DMS53 treated with DMSO at 0.1 percent for 48 hours (cell line): Measurements from ENCODE around the gene CXCR6.

Source experiments
- DNase-seq: peaks from one replicate; lab custom pipeline; 2025; ENCODE audit not compliant: unreplicated experiment; lab: John Stamatoyannopoulos, UW

The CXCR6 gene

GRCh38 chr3:45946875-45947274 is 3.6 kb downstream of the CXCR6 start:
- DNase-seq, result no peak

GRCh38 chr3:45947361-45947760 is 4.1 kb downstream of the CXCR6 start:
- no peak for DNase-seq

GRCh38 chr3:45948311-45948781 is 5.1 kb downstream of the CXCR6 start:
- no peak for DNase-seq

GRCh38 chr3:45948881-45949280 is 5.6 kb downstream of the CXCR6 start:
- DNase-seq, result no peak

GRCh38 chr3:45949432-45949831 is 6.2 kb downstream of the CXCR6 start:
- DNase-seq, result no peak

GRCh38 chr3:45950131-45950530 is 6.9 kb downstream of the CXCR6 start:
- DNase-seq, result no peak

- no peak for DNase-seq
Measured at GRCh38 chr3:45950686-45951600, 7.7 kb downstream of the CXCR6 start.

- DNase-seq, result no peak
Measured at GRCh38 chr3:45951946-45952345, 8.7 kb downstream of the CXCR6 start.

- DNase-seq, result no peak
Measured at GRCh38 chr3:45952456-45952855, 9.2 kb downstream of the CXCR6 start.

GRCh38 chr3:45953536-45953935 is 10.3 kb downstream of the CXCR6 start:
- no peak for DNase-seq

GRCh38 chr3:45954306-45954705 is 11.0 kb downstream of the CXCR6 start:
- DNase-seq, result no peak

- DNase-seq, result no peak
Measured at GRCh38 chr3:45955017-45955647, 11.9 kb downstream of the CXCR6 start.

- no peak for DNase-seq
Measured at GRCh38 chr3:45955706-45956105, 12.4 kb downstream of the CXCR6 start.

GRCh38 chr3:45957586-45957985 is 14.3 kb downstream of the CXCR6 start:
- DNase-seq, result no peak

GRCh38 chr3:45958321-45958791 is 15.1 kb downstream of the CXCR6 start:
- DNase-seq, result no peak

- no peak for DNase-seq
Measured at GRCh38 chr3:45959201-45959600, 15.9 kb downstream of the CXCR6 start.

- no peak for DNase-seq
Measured at GRCh38 chr3:45960289-45960688, 17.0 kb downstream of the CXCR6 start.

GRCh38 chr3:45962033-45962432 is 18.8 kb downstream of the CXCR6 start:
- DNase-seq, result no peak

GRCh38 chr3:45964139-45964538 is 20.9 kb downstream of the CXCR6 start:
- DNase-seq, result no peak

GRCh38 chr3:45965253-45965652 is 22.0 kb downstream of the CXCR6 start:
- no peak for DNase-seq

GRCh38 chr3:45965653-45966052 is 22.4 kb downstream of the CXCR6 start:
- no peak for DNase-seq

GRCh38 chr3:45966371-45966791 is 23.1 kb downstream of the CXCR6 start:
- DNase-seq, result no peak
